GM12878 (cell line): ENCODE results near the gene NINL. TPM values are rescaled to one million over a fixed set of nuclear protein-coding genes. Genes with fewer than 3 reads are reported as not detected.

Experiments
- CEBPB ChIP-seq, 2 experiments: fragments of 150-350 bp in 1 of 2; IDR thresholded peaks; 2 replicates each; pipeline ENCODE4 v1.6.1; 2012 to 2014; ENCODE audit warnings: low read depth in 2 of 2, low read length in 2 of 2, borderline replicate concordance in 1 of 2, inconsistent platforms in 1 of 2
- CHD1 ChIP-seq: IDR thresholded peaks from 2 replicates; pipeline ENCODE4 v1.6.1; 2012; ENCODE audit warnings: low read depth, low read length, improper control_type of control experiment
- ESRRA ChIP-seq: IDR thresholded peaks from 2 replicates; pipeline ENCODE4 v1.6.1; 2012; ENCODE audit warnings: mild to moderate bottlenecking, low read length, improper control_type of control experiment
- HDAC6 ChIP-seq: fragments of 200-600 bp; sonication (generic); IDR thresholded peaks from one replicate; pipeline ENCODE4 v1.8.0; 2017; ENCODE audit warnings: antibody characterized with exemption; ENCODE audit not compliant: unreplicated experiment
- SIN3A ChIP-seq: IDR thresholded peaks from 2 replicates; pipeline ENCODE4 v1.6.1; 2012; ENCODE audit warnings: low read depth, low read length, improper control_type of control experiment
- polyA plus RNA-seq, 11 experiments: library from polyadenylated mRNA; depleted of rRNA in 4 of 11; unstranded in 6 of 11; stranded (reverse) in 5 of 11; fragments of >200 nt; fragmentation: Nextera tagmentation in 4 of 11; fragmentation: Illumina TruSeq in 1 of 11; extraction: Ambion mirVana in 4 of 11; extraction: Trizol in 1 of 11; gene quantifications; 1 replicate in 1 of 11; 2 replicates in 10 of 11; pipeline versions ENCODE4 v1.2.1 to v1.2.3, GENCODE V29; 2011 to 2016; ENCODE audit warnings: inconsistent platforms in 2 of 11, missing spikeins in 2 of 11, low read depth in 1 of 11
- total RNA-seq, 4 experiments: library from RNA; depleted of rRNA in 3 of 4; stranded (reverse); fragments of >200 nt in 3 of 4; fragmentation: Illumina TruSeq in 1 of 4; extraction: Trizol in 1 of 4; gene quantifications; 2 replicates each; pipeline versions ENCODE4 v1.2.1 to v1.2.3, GENCODE V29; 2013 to 2021
- TF ChIP-seq, protein P1 (sequence below): IDR thresholded peaks from 2 replicates; pipeline ENCODE4 v1.6.1; 2012; ENCODE audit warnings: low read length, inconsistent platforms
- TF ChIP-seq, protein P2 (sequence below): IDR thresholded peaks from 2 replicates; pipeline ENCODE4 v1.6.1; 2012; ENCODE audit warnings: improper control_type of control experiment, low read depth, low read length; ENCODE audit not compliant: insufficient replicate concordance

NINL gene
- total and polyA plus RNA-seq, 10 of the 15 experiments (the other 5 are each of a cell fraction or from before 2014, with no cell fraction given): 0.04 to 0.77 (median 0.23) TPM; not detected in 1

- TF ChIP-seq, protein P1, sequence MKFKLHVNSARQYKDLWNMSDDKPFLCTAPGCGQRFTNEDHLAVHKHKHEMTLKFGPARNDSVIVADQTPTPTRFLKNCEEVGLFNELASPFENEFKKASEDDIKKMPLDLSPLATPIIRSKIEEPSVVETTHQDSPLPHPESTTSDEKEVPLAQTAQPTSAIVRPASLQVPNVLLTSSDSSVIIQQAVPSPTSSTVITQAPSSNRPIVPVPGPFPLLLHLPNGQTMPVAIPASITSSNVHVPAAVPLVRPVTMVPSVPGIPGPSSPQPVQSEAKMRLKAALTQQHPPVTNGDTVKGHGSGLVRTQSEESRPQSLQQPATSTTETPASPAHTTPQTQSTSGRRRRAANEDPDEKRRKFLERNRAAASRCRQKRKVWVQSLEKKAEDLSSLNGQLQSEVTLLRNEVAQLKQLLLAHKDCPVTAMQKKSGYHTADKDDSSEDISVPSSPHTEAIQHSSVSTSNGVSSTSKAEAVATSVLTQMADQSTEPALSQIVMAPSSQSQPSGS: no peak
- TF ChIP-seq, protein P2, sequence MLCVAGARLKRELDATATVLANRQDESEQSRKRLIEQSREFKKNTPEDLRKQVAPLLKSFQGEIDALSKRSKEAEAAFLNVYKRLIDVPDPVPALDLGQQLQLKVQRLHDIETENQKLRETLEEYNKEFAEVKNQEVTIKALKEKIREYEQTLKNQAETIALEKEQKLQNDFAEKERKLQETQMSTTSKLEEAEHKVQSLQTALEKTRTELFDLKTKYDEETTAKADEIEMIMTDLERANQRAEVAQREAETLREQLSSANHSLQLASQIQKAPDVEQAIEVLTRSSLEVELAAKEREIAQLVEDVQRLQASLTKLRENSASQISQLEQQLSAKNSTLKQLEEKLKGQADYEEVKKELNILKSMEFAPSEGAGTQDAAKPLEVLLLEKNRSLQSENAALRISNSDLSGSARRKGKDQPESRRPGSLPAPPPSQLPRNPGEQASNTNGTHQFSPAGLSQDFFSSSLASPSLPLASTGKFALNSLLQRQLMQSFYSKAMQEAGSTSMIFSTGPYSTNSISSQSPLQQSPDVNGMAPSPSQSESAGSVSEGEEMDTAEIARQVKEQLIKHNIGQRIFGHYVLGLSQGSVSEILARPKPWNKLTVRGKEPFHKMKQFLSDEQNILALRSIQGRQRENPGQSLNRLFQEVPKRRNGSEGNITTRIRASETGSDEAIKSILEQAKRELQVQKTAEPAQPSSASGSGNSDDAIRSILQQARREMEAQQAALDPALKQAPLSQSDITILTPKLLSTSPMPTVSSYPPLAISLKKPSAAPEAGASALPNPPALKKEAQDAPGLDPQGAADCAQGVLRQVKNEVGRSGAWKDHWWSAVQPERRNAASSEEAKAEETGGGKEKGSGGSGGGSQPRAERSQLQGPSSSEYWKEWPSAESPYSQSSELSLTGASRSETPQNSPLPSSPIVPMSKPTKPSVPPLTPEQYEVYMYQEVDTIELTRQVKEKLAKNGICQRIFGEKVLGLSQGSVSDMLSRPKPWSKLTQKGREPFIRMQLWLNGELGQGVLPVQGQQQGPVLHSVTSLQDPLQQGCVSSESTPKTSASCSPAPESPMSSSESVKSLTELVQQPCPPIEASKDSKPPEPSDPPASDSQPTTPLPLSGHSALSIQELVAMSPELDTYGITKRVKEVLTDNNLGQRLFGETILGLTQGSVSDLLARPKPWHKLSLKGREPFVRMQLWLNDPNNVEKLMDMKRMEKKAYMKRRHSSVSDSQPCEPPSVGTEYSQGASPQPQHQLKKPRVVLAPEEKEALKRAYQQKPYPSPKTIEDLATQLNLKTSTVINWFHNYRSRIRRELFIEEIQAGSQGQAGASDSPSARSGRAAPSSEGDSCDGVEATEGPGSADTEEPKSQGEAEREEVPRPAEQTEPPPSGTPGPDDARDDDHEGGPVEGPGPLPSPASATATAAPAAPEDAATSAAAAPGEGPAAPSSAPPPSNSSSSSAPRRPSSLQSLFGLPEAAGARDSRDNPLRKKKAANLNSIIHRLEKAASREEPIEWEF: no peak
- TF ChIP-seq CEBPB (IDR thresholded peaks at IDR 0.05; ENCODE audit: borderline replicate concordance in 1 of 2, low read depth in 2 of 2, low read length in 2 of 2) (no peak), SIN3A (no peak), ESRRA (no peak), HDAC6 (no peak), CHD1 (no peak)
These were observed 133.0 kb downstream of the NINL start (continued) for GRCh38 chr20:25452333-25452732.
